Measurements from ENCODE around the gene GPR135.

The GPR135 gene

GRCh38 chr14:59480166-59480565, 15.0 kb upstream of the GPR135 start:
- DNase-seq (ENCODE audit: extremely low spot score): no peak
- CTCF ChIA-PET: no interaction called here
- POLR2A ChIA-PET: no interaction called here

GRCh38 chr14:59478540-59478939, 13.4 kb upstream of the GPR135 start:
- DNase-seq (ENCODE audit: extremely low spot score): no peak
- ChIA-PET POLR2A (no interaction called here), CTCF (no interaction called here)
- TF ChIP-seq HDGF (IDR thresholded peaks at IDR 0.05; ENCODE audit: borderline replicate concordance) (no peak), FOXM1 (IDR thresholded peaks at IDR 0.05; ENCODE audit: borderline replicate concordance) (no peak), PKNOX1 (IDR thresholded peaks at IDR 0.05) (no peak), ZNF384 (IDR thresholded peaks at IDR 0.05) (no peak), LEF1 (IDR thresholded peaks at IDR 0.05; ENCODE audit: borderline replicate concordance) (no peak), L3MBTL2 (conservative IDR thresholded peaks at IDR 0.05) (no peak), NFRKB (IDR thresholded peaks at IDR 0.05) (no peak), SP1 (IDR thresholded peaks at IDR 0.05) (no peak), ELF4 (IDR thresholded peaks at IDR 0.05) (no peak), CTBP1 (IDR thresholded peaks at IDR 0.05; ENCODE audit: borderline replicate concordance) (no peak), BHLHE40 (IDR thresholded peaks at IDR 0.05; ENCODE audit: borderline replicate concordance) (no peak), TARDBP (IDR thresholded peaks at IDR 0.05) (no peak)

More at GRCh38 chr14:59480166-59480565, 15.0 kb upstream of the GPR135 start:
- no peak for TF ChIP-seq TARDBP (IDR thresholded peaks at IDR 0.05)

GRCh38 chr14:59475709-59476108, 10.5 kb upstream of the GPR135 start:
- TF ChIP-seq SUZ12 (IDR thresholded peaks at IDR 0.05) (no peak), ELF4 (IDR thresholded peaks at IDR 0.05) (no peak), HDGF (IDR thresholded peaks at IDR 0.05; ENCODE audit: borderline replicate concordance) (no peak), LEF1 (IDR thresholded peaks at IDR 0.05; ENCODE audit: borderline replicate concordance) (no peak), SP1 (IDR thresholded peaks at IDR 0.05) (no peak), TARDBP (IDR thresholded peaks at IDR 0.05) (no peak), CTBP1 (IDR thresholded peaks at IDR 0.05; ENCODE audit: borderline replicate concordance) (no peak), NFRKB (IDR thresholded peaks at IDR 0.05) (no peak), BHLHE40 (IDR thresholded peaks at IDR 0.05; ENCODE audit: borderline replicate concordance) (no peak), L3MBTL2 (conservative IDR thresholded peaks at IDR 0.05) (no peak)
- ChIA-PET CTCF (interaction anchor here (0.6 to 3.9 kb wide), 2 partner anchors 8 to 35 kb away, joined by 3 to 15 read pairs; partner anchors contain the start of genes JKAMP and L3HYPDH), POLR2A (interaction anchor here (2.9 kb wide), 1 partner anchor 8 kb away, joined by 15 read pairs; the partner anchor contains the start of genes JKAMP and L3HYPDH)
- no peak for DNase-seq (ENCODE audit: extremely low spot score)

- ChIA-PET POLR2A (interaction anchor here (2.9 kb wide), 1 partner anchor 10 kb away, joined by 15 read pairs; the partner anchor contains the start of genes JKAMP and L3HYPDH), CTCF (interaction anchor here (3.9 kb wide), 1 partner anchor 10 kb away, joined by 15 read pairs; the partner anchor contains the start of genes JKAMP and L3HYPDH)
- no peak for TF ChIP-seq FOXA1 (IDR thresholded peaks at IDR 0.05)
- no peak for TF ChIP-seq FOXK2 (IDR thresholded peaks at IDR 0.05)
- no peak for TF ChIP-seq FOXM1 (IDR thresholded peaks at IDR 0.05; ENCODE audit: borderline replicate concordance)
- no peak for TF ChIP-seq SP1 (IDR thresholded peaks at IDR 0.05)
- TF ChIP-seq L3MBTL2 (conservative IDR thresholded peaks at IDR 0.05): no peak
- TF ChIP-seq CTBP1 (IDR thresholded peaks at IDR 0.05; ENCODE audit: borderline replicate concordance): no peak
- TF ChIP-seq SUZ12 (IDR thresholded peaks at IDR 0.05): no peak
- TF ChIP-seq LEF1 (IDR thresholded peaks at IDR 0.05; ENCODE audit: borderline replicate concordance): no peak
- no peak for TF ChIP-seq ELF4 (IDR thresholded peaks at IDR 0.05)
- TF ChIP-seq NFRKB (IDR thresholded peaks at IDR 0.05): no peak
- TF ChIP-seq BHLHE40 (IDR thresholded peaks at IDR 0.05; ENCODE audit: borderline replicate concordance): no peak
- TF ChIP-seq ARNT (IDR thresholded peaks at IDR 0.05): no peak
- no peak for TF ChIP-seq HDGF (IDR thresholded peaks at IDR 0.05; ENCODE audit: borderline replicate concordance)
- no peak for TF ChIP-seq ZNF384 (IDR thresholded peaks at IDR 0.05)
- TF ChIP-seq TARDBP (IDR thresholded peaks at IDR 0.05): no peak
- TF ChIP-seq PKNOX1 (IDR thresholded peaks at IDR 0.05): no peak
- DNase-seq (ENCODE audit: extremely low spot score): no peak
Observed at GRCh38 chr14:59474172-59474571, 9.0 kb upstream of the GPR135 start.

GRCh38 chr14:59464486-59465315, 479 bp downstream of the GPR135 start:
- POLR2A ChIA-PET: no interaction called here
- TF ChIP-seq FOXK2 (IDR thresholded peaks at IDR 0.05): no peak
- TF ChIP-seq PKNOX1 (IDR thresholded peaks at IDR 0.05): no peak
- TF ChIP-seq HDGF (IDR thresholded peaks at IDR 0.05; ENCODE audit: borderline replicate concordance): no peak
- TF ChIP-seq L3MBTL2 (conservative IDR thresholded peaks at IDR 0.05): no peak
- TF ChIP-seq ZNF384 (IDR thresholded peaks at IDR 0.05): no peak
- TF ChIP-seq CTBP1 (IDR thresholded peaks at IDR 0.05; ENCODE audit: borderline replicate concordance): no peak
- no peak for TF ChIP-seq SP1 (IDR thresholded peaks at IDR 0.05)
- no peak for TF ChIP-seq FOXA1 (IDR thresholded peaks at IDR 0.05)
- TF ChIP-seq ARNT (IDR thresholded peaks at IDR 0.05): no peak
- no peak for TF ChIP-seq ELF4 (IDR thresholded peaks at IDR 0.05)
- no peak for TF ChIP-seq SUZ12 (IDR thresholded peaks at IDR 0.05)
- no peak for TF ChIP-seq LEF1 (IDR thresholded peaks at IDR 0.05; ENCODE audit: borderline replicate concordance)
- CTCF ChIA-PET: no interaction called here
- no peak for DNase-seq (ENCODE audit: extremely low spot score)
